OCI-LY3 (cell line): ENCODE measurements around the gene SLX9.

Experiments
- H2AFZ ChIP-seq: fragments of 200-600, 300-600 bp; shearing (Covaris generic); 2 replicates; pipeline ENCODE4 v1.6.0; 2014; ENCODE audit warnings: antibody characterized with exemption, low read depth, low read length
- H3K27ac ChIP-seq: fragments of 200-600, 300-600 bp; sonication (generic); 2 replicates; pipeline ENCODE4 v1.5.1; 2014; ENCODE audit warnings: mild to moderate bottlenecking, low read length, moderate library complexity, mixed read lengths
- H3K27me3 ChIP-seq: fragments of 200-600, 300-600 bp; sonication (generic); 2 replicates; pipeline ENCODE4 v1.6.1; 2014; ENCODE audit warnings: low read depth, low read length, mixed read lengths
- H3K36me3 ChIP-seq: fragments of 200-600, 300-600 bp; sonication (generic); replicated peaks from 2 replicates; pipeline ENCODE3; 2014; ENCODE audit warnings: low read depth, low read length, mixed read lengths
- H3K4me1 ChIP-seq: fragments of 300-600, 200-600 bp; sonication (generic); 2 replicates; pipeline ENCODE4 v1.6.1; 2014; ENCODE audit warnings: low read length, mixed read lengths
- H3K4me2 ChIP-seq: fragments of 200-600, 300-600 bp; sonication (generic); 2 replicates; pipeline ENCODE4 v1.6.1; 2014; ENCODE audit warnings: low read length, mixed read lengths
- H3K4me3 ChIP-seq: fragments of 300-600, 200-600 bp; sonication (generic); 2 replicates; pipeline ENCODE4 v1.5.1; 2014; ENCODE audit warnings: antibody characterized with exemption, mild to moderate bottlenecking, low read length, moderate library complexity
- H3K79me2 ChIP-seq: fragments of 300-600, 200-600 bp; shearing (Covaris generic); 2 replicates; pipeline ENCODE4 v1.6.1; 2014; ENCODE audit warnings: mild to moderate bottlenecking, low read length, mixed read lengths
- H3K9ac ChIP-seq: fragments of 300-600, 200-600 bp; shearing (Covaris generic); 2 replicates; pipeline ENCODE4 v1.6.0; 2014; ENCODE audit warnings: mild to moderate bottlenecking, low read length, moderate library complexity
- H3K9me3 ChIP-seq: fragments of 200-600, 300-600 bp; shearing (Covaris generic); 2 replicates; pipeline ENCODE4 v1.6.1; 2014; ENCODE audit warnings: low read length, mixed read lengths; ENCODE audit not compliant: insufficient read depth
- H4K20me1 ChIP-seq: fragments of 200-600, 300-600 bp; sonication (generic); 2 replicates; pipeline ENCODE4 v1.6.1; 2016; ENCODE audit warnings: low read length, mixed read lengths; ENCODE audit not compliant: insufficient read depth
- EZH2phosphoT487 ChIP-seq: fragments of 200-600 bp; shearing (Covaris generic); IDR thresholded peaks from 2 replicates; pipeline ENCODE4 v1.6.1; 2018; ENCODE audit warnings: antibody characterized with exemption, mixed run types, low read depth
- TF ChIP-seq, protein P1 (sequence below): fragments of 200-600, 300-600 bp; sonication (generic); IDR thresholded peaks from 2 replicates; pipeline ENCODE4 v1.5.1; 2014; ENCODE audit warnings: antibody characterized with exemption, low read length, low read depth

SLX9 gene

DNA sequence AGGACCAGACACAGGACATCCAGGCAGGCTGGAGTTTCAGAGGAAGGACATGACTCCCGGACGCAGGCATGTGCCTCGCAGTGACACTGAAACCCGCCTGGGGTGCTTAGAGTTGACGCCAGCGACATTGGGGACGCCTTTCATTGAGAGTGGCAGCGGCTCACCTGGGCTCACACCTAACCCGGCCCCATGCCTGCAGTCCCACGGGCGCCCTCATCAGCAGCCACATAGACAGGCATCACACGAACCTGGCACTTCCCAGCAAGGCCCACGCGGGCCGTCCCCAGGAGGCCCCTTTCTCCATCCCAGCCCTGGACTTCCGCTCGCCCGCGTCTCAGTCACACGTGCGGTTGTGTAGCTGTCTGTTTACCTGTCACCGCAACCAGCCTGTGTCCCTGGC, 36.1 kb upstream of the SLX9 start:
- H3K4me2 ChIP-seq = no peak overlapping the region
- H3K4me1 ChIP-seq = no peaks in the 10 kb centered on the region
- no peak overlapping the region for H2AFZ ChIP-seq
- no peaks in the 10 kb centered on the region for H3K27me3 ChIP-seq
- TF ChIP-seq, protein P1, sequence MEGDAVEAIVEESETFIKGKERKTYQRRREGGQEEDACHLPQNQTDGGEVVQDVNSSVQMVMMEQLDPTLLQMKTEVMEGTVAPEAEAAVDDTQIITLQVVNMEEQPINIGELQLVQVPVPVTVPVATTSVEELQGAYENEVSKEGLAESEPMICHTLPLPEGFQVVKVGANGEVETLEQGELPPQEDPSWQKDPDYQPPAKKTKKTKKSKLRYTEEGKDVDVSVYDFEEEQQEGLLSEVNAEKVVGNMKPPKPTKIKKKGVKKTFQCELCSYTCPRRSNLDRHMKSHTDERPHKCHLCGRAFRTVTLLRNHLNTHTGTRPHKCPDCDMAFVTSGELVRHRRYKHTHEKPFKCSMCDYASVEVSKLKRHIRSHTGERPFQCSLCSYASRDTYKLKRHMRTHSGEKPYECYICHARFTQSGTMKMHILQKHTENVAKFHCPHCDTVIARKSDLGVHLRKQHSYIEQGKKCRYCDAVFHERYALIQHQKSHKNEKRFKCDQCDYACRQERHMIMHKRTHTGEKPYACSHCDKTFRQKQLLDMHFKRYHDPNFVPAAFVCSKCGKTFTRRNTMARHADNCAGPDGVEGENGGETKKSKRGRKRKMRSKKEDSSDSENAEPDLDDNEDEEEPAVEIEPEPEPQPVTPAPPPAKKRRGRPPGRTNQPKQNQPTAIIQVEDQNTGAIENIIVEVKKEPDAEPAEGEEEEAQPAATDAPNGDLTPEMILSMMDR = no peak
- TF ChIP-seq EZH2phosphoT487 = no peak
- H4K20me1 ChIP-seq = no peaks in the 10 kb centered on the region
- no peak overlapping the region for H3K9ac ChIP-seq
- no peaks in the 10 kb centered on the region for H3K79me2 ChIP-seq
- H3K36me3 ChIP-seq = peaks cover 11% of the 10 kb centered on the region
- no peaks in the 10 kb centered on the region for H3K9me3 ChIP-seq
- no peak overlapping the region for H3K4me3 ChIP-seq
- H3K27ac ChIP-seq = no peak overlapping the region

DNA sequence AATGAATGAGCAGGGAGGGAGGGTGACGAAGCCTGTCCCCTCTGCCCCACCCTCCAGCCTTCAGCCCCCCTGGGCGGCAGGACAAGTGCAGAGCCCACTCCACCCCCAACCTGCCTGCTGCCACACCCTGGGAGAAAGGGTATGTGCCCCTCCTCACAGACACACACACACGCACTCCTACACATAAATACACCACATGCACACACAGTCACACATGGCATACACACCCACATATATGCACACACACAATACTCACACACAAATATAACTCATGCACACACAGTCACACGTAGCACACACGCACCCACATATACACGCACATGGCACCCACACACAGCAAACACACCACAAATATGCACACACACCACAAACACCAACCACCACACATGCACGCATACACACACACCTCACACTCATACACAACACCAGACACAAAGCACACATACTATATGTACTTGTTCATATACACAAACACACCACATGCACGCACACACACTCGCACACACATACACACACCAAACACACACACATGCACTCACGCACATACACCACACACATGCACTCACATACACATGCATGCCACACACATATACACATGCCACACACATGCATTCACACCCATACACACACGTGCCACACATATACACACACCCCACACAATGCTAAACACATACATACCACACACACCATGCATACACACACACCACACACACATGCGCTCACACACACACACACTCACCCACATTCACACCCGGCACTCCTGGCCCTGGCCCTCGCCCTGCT, 35.5 kb upstream of the SLX9 start:
- Histone ChIP-seq H3K4me1 (no peaks in the 10 kb centered on the region), H3K9me3 (no peaks in the 10 kb centered on the region), H3K27me3 (no peaks in the 10 kb centered on the region), H3K4me3 (no peak overlapping the region), H3K9ac (no peak overlapping the region), H3K4me2 (no peak overlapping the region), H4K20me1 (no peaks in the 10 kb centered on the region), H3K27ac (no peak overlapping the region), H3K36me3 (peaks cover 11% of the 10 kb centered on the region), H3K79me2 (no peaks in the 10 kb centered on the region), H2AFZ (no peak overlapping the region)
- TF ChIP-seq, protein P1 = no peak
- TF ChIP-seq EZH2phosphoT487 = no peak

DNA sequence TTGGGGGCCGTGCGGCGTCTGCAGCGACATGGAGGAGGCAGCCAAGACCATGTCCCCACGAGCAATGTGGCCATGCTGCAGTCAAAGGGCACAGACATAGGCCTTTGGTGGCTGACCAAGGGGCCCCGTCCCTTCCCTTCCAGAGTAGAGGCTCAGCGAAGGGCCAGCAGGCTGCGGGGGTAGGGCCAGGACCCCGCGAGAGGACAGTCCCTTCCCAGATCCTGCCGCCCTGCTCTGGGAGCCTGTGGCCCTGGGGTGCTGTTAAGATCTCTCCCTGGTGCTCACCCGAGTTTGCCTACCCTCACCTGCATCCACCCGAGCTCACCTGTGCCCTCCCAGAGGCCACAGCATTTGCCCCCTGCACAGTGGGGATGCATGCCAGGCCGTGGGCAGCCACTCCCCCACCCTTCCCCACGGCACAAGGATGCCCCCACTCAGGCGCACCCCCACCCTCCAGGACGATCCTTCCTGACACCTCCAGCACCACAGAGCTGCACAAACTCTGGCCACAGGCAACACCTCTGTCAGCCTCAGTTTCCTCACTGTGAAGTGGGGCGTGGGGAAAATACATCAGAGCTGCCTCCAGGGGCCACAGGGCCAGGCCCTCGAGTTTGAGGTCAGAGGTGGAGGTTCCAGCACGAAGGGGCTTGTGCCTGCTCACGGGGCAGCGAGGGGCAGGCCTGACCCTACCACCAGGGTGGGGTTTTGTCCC, 34.7 kb upstream of the SLX9 start:
- Histone ChIP-seq H3K4me1 (no peaks in the 10 kb centered on the region), H2AFZ (no peak overlapping the region), H3K27ac (no peak overlapping the region), H4K20me1 (no peaks in the 10 kb centered on the region), H3K9ac (no peak overlapping the region), H3K79me2 (no peaks in the 10 kb centered on the region), H3K4me2 (no peak overlapping the region), H3K9me3 (no peaks in the 10 kb centered on the region), H3K36me3 (peaks cover 11% of the 10 kb centered on the region), H3K4me3 (no peak overlapping the region), H3K27me3 (no peaks in the 10 kb centered on the region)
- TF ChIP-seq EZH2phosphoT487 = no peak
- TF ChIP-seq, protein P1 = no peak

DNA sequence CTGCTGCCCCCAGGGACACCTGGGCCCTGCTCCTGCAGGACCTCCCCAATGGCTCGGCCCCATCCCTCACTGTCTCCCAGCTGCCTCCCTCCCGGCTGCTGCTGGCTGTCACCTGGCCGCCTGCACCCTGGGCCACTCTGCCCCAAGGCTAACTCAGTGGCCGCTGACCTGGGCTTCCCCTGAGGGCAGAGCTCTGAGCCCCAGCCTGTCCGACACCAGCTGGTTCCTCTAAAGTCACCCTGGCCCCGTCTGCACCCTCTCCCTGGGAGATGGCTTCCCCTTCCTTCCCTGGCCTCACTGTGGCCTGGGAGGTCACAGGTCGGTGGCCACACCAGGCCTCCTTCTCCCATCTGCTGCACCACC, 34.1 kb upstream of the SLX9 start:
- Histone ChIP-seq H3K4me1 (no peaks in the 10 kb centered on the region), H3K27me3 (no peaks in the 10 kb centered on the region), H4K20me1 (no peaks in the 10 kb centered on the region), H3K4me2 (no peak overlapping the region), H3K9ac (no peak overlapping the region), H2AFZ (no peak overlapping the region), H3K9me3 (no peaks in the 10 kb centered on the region), H3K27ac (no peak overlapping the region), H3K36me3 (peaks cover 11% of the 10 kb centered on the region), H3K4me3 (no peak overlapping the region), H3K79me2 (no peaks in the 10 kb centered on the region)
- TF ChIP-seq, protein P1 = no peak
- no peak for TF ChIP-seq EZH2phosphoT487
